GM12892 (cell line): ENCODE results near the gene PDIK1L.

Experiments used
- DNase-seq: peaks from one replicate; pipeline ENCODE4 v3.0.0; 2011; ENCODE audit not compliant: insufficient read length
- FAIRE-seq: peaks from 2 replicates; lab custom pipeline; 2011; peaks lifted over from hg19 to GRCh38; lab: Jason Lieb, UNC
- POLR2A ChIP-seq: IDR thresholded peaks from 2 replicates; pipeline ENCODE4 v1.6.1; 2011; ENCODE audit warnings: low read depth, low read length, control low read depth
- POLR2AphosphoS5 ChIP-seq: IDR thresholded peaks from 2 replicates; pipeline ENCODE4 v1.6.1; 2011; ENCODE audit warnings: low read depth, low read length, control low read depth
- TAF1 ChIP-seq: IDR thresholded peaks from 2 replicates; pipeline ENCODE4 v1.6.1; 2011; ENCODE audit warnings: low read depth, mild to moderate bottlenecking, control low read depth, low read length, borderline replicate concordance

Gene PDIK1L

DNA sequence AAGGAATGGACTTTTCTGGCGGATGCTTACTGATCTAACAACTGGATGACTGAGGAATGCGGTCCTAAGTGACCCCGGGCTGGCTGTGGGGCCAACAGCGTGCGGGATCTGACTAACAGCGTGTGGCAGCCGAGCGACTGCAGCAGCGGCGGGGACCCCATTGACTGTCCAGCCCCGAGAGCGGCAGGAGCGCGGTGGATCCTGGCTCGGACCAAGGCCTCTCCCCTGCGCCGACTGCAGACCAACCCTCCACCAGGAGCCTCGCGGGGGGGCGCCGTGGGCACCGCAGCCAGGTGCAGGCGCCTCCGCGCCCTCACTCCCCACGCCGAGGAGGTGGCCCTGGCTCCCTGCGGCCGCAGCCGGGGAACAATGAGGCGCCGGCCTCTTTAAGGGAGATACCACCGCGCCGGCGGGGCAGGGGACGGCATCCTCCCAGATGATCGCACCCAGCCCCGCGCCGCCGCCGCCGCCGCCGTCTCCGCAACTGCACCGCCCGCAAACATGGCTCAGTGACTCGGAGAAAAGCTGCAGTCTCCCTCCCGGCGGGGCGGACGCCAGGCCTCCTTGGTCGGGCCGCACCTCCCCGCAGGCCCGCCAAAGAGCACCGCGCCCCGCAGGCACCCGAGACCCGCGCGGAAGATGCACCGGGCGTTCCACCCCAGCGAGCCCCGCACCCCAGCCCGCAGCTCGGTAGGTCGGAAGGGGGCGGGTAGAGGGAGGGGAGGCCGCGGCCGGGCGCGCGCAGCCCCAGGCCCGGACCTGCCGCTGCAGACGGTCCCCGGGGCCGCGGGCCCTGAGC, 694 bp upstream of the PDIK1L start:
- FAIRE-seq: peak; percentile 70
- TF ChIP-seq TAF1: no peak
- no peak for TF ChIP-seq POLR2AphosphoS5
- TF ChIP-seq POLR2A: peak; percentile 40; the same call in 1 of the 2 replicates
- DNase-seq: peak; percentile 73

- FAIRE-seq (no peak), DNase-seq (no peak)
- TF ChIP-seq POLR2A: no peak; the same call in 1 of the 2 replicates
- no peak for TF ChIP-seq POLR2AphosphoS5
- no peak for TF ChIP-seq TAF1
Observed at GRCh38 chr1:26112407-26112775, 767 bp downstream of the PDIK1L start.

DNA sequence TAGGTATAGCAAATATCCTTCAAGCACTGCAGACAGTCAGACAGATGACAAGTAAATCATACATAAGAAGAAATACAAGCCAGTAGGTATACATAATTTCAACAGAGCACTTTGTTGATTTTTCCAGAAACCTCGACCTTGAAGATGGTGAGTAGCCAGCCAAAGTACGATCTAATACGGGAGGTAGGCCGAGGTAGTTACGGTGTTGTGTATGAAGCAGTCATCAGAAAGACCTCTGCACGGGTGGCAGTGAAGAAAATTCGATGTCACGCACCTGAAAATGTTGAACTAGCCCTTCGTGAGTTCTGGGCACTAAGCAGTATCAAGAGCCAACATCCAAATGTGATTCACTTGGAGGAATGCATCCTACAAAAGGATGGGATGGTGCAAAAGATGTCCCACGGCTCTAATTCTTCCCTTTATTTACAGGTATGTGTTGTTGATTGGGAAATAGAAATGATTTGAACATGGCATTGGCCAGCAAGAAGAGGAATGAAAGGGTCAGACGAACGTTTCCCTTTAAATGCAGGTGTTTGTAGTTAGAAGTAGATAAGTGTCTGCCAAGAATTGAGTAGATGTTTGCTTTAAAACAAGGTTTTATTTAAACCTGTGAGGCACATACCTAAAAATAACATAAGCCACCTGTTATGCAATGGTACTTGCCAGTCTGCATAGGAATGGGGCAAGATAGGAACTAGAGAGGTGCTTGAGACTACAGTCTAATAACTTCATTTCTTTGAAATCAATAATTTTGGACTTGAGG, 2.7 kb downstream of the PDIK1L start:
- DNase-seq (no peak), FAIRE-seq (no peak)
- TF ChIP-seq POLR2A: no peak
- no peak for TF ChIP-seq POLR2AphosphoS5
- TF ChIP-seq TAF1: no peak

DNA sequence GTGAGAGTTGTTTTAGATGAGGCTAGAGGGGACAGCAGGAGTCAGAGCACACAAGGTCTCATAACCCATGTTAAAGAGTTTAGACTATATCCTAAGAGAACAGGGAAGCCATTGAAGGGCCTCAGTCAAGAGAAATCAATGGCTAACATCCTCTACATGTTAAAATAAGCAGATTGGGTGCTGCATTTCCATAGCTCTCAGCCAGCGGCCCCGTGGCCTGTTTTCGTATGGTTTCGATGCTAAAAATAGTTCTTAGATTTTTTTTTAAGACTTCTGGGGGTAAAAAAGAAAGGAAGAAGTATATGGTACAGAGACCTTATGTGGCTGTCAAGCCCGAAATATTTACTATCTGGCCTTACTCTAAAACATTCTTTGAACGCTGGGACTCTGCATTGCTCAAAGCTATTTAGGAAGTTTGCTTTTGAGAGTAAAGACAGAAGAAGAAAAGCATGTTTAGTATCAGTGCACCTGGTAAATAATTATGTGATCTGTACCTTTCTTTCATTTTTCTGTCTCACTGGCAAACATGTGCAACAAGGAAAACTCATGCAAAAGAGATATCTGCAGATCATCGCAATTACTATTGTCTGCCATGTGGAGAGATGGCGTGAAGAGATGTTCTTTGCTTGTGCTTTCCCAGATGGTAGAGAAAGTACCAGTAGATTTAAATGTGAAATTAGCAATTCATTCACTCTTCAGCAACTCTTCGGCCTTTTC, 8.4 kb downstream of the PDIK1L start:
- no peak for FAIRE-seq
- TF ChIP-seq TAF1: no peak
- TF ChIP-seq POLR2A: no peak
- TF ChIP-seq POLR2AphosphoS5: no peak
- no peak for DNase-seq

DNA sequence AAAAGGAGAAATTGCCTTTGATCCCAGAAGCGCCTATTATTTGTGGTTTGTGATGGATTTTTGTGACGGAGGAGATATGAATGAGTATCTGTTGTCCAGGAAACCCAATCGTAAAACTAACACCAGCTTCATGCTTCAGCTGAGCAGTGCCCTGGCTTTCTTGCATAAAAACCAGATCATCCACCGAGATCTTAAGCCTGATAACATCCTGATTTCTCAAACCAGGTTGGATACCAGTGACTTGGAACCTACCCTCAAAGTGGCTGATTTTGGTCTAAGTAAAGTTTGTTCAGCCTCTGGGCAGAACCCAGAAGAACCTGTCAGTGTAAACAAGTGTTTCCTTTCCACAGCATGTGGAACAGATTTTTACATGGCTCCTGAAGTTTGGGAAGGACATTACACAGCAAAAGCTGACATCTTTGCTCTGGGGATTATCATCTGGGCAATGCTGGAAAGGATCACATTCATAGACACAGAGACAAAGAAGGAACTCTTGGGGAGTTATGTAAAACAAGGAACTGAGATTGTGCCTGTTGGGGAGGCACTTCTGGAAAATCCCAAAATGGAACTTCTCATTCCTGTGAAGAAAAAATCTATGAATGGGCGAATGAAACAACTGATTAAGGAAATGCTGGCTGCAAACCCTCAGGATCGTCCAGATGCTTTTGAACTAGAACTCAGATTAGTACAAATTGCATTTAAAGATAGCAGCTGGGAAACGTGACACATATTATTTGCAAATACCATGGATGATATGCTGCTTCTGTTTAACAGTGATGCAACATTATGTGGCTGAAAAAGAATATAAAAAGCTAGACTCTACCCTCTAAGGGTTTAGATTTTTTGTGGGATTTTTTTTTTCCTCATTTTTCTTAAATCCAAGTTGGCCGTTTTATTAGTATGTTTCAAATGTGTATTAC, 10.5 kb downstream of the PDIK1L start:
- DNase-seq (no peak), FAIRE-seq (no peak)
- TF ChIP-seq POLR2A (no peak), TAF1 (no peak), POLR2AphosphoS5 (no peak)

GRCh38 chr1:26122988-26123973, 11.7 kb downstream of the PDIK1L start:
- FAIRE-seq: peak; percentile 9
- no peak for TF ChIP-seq TAF1
- no peak for TF ChIP-seq POLR2A
- TF ChIP-seq POLR2AphosphoS5: no peak
- no peak for DNase-seq

DNA sequence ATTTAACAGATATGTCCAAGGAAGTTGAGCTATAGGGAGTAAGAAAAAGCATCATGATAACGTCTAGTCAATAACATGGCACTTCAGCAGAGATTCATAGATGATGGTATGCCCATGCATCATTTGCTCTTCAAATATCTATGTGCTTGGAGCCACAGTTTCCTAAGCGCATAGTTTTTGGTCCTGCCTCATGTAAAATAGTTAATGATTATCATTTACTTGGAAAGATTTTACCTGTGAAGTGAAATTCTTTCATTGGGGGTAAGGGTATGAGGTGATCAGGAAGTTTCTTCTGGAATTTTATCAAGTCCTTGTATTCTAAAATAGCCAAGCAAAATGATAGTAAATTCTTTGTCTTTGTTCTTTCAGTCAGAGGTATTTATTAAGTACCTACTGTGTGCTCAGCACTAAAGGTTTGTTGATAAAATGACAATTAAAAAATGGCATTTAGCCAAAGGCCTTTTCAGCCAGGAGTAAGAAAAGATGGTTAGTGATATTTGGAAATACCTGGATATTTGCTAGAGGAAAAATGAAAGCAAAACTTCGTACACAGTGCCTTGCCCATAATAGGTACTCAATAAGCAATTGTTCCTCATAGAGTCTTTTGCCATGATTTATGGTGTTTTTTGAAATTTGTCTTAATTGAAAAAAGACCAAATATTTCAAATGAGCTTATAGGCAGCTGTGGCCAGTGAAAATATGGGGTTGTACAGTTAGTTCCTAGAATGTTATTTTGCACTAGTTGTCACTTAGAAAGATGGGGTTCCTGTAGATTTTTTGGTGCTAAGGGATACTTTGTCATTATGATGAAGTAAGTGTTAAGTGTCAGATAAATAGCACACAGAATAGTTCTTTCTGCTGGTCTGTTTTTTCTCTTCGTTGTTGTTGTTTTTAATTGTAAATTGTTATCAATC, 13.1 kb downstream of the PDIK1L start:
- FAIRE-seq: no peak
- TF ChIP-seq TAF1 (no peak), POLR2A (no peak)
- DNase-seq: no peak

DNA sequence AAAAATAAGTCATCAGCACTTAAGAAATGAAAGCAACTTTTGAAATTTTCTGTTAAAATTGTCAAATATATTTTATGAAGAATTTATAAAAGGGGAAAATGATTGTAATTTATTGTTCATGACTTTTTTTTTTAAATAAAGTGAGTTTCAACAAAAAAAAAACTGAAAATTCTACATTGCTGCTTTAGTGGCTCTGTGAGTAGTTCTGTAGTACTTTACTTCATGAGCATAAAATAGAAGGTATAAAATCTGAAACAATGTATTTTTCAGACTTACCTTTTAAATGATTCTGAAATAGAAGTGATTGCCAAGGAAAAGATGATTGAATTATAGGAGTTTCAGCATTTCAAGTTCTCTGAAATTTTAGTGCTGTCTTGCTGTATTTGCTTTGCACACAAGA, 13.8 kb downstream of the PDIK1L start:
- TF ChIP-seq POLR2AphosphoS5 (no peak), TAF1 (no peak), POLR2A (no peak)
- DNase-seq (no peak), FAIRE-seq (no peak)

DNA sequence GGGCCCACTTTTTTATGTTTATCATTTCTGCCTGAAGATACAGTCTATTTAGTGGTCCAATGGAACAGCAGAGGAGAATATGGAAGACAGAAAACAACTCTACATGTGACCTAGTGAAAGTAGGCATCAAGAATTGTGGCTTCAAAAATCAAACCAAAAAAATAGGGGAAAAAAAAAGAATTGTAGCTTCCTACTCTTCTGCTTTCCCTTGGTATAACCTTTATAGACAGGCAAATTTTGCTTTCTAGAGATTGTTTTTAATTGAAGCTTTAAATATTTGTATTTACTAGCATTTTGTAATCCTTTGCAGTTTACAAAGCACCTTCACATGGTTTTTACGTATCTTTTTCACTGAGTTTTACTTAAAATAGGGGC, 14.3 kb downstream of the PDIK1L start:
- no peak for DNase-seq
- FAIRE-seq: no peak
- TF ChIP-seq POLR2A: no peak
- no peak for TF ChIP-seq POLR2AphosphoS5
- no peak for TF ChIP-seq TAF1
